Inferior parietal cortex (tissue), 1 donor: ENCODE data around the gene DYRK1B.
"Not testable (repeated sequence)": the region's sequence is repeated elsewhere in the genome, so short reads cannot be mapped to it uniquely, and the experiment has no call there.

Source experiments
- DNase-seq: peaks from one replicate; pipeline ENCODE4 v3.0.0-alpha.2; 2016; ENCODE audit errors: extremely low spot score

DYRK1B gene

GRCh38 chr19:39810424-39810823 lies 23.5 kb downstream of the DYRK1B start:
- DNase-seq = no peak

- DNase-seq = no peak
Observed at GRCh38 chr19:39809368-39809767, 24.6 kb downstream of the DYRK1B start.

- not testable (repeated sequence) for DNase-seq
Observed at GRCh38 chr19:39808688-39809087, 25.3 kb downstream of the DYRK1B start.

- no peak for DNase-seq
Observed at GRCh38 chr19:39807846-39808364, 26.1 kb downstream of the DYRK1B start.

GRCh38 chr19:39805104-39805503 lies 28.9 kb downstream of the DYRK1B start:
- DNase-seq = no peak

- no peak for DNase-seq
Observed at GRCh38 chr19:39802958-39803357, 31.0 kb downstream of the DYRK1B start.

GRCh38 chr19:39797083-39797482 lies 36.9 kb downstream of the DYRK1B start:
- DNase-seq = no peak

GRCh38 chr19:39796000-39796498 lies 37.9 kb downstream of the DYRK1B start:
- DNase-seq = no peak

GRCh38 chr19:39795001-39795400 lies 39.0 kb downstream of the DYRK1B start:
- DNase-seq = no peak

- peak; percentile 78 for DNase-seq
Observed at GRCh38 chr19:39792999-39793546, 40.9 kb downstream of the DYRK1B start.

- no peak for DNase-seq
Observed at GRCh38 chr19:39788244-39788643, 45.7 kb downstream of the DYRK1B start.

GRCh38 chr19:39780894-39781293 lies 53.1 kb downstream of the DYRK1B start:
- no peak for DNase-seq

- no peak for DNase-seq
Observed at GRCh38 chr19:39778763-39779162, 55.2 kb downstream of the DYRK1B start, which contains the start of gene LEUTX. Gene LEUTX (plus strand): TSS chr19:39778854. CDS start chr19:39778921, 67 bp downstream.
